Breast epithelium (tissue), 4 donors: ENCODE results near the gene SLC30A1. TPM values are rescaled to one million over a fixed set of nuclear protein-coding genes. Genes with fewer than 3 reads are reported as not detected.

ENCODE experiments used
- DNase-seq, 2 donors: peaks; one replicate each; pipeline ENCODE4 v3.0.0-alpha.2; 2019; ENCODE audit warnings: low spot score in 2 of 2
- H3K27ac ChIP-seq, 2 donors: fragments of 200-600 bp; sonication (generic) in 1 of 2; one replicate each; pipeline ENCODE4 v1.5.1; 2016 to 2019; ENCODE audit warnings: mild to moderate bottlenecking in 1 of 2
- H3K27me3 ChIP-seq, 2 donors: fragments of 200-600 bp; sonication (generic) in 1 of 2; one replicate each; pipeline versions ENCODE4 v1.5.1 to v1.6.0; 2017 to 2019; ENCODE audit warnings: control low read depth in 1 of 2, mild to moderate bottlenecking in 1 of 2
- H3K36me3 ChIP-seq: fragments of 200-600 bp; one replicate; pipeline ENCODE4 v1.5.1; 2019
- H3K4me1 ChIP-seq, 2 donors: fragments of 200-600 bp; sonication (generic); one replicate each; pipeline ENCODE4 v1.5.1; 2016 to 2019; ENCODE audit warnings: control low read depth in 1 of 2
- H3K4me3 ChIP-seq, 3 donors: fragments of 200-600 bp; sonication (generic); 1 replicate in 2 of 3; 2 replicates in 1 of 3; pipeline ENCODE4 v1.5.1; 2016 to 2019; ENCODE audit warnings: mild to moderate bottlenecking in 3 of 3, moderate library complexity in 2 of 3
- H3K9me3 ChIP-seq, 2 donors: fragments of 200-600 bp; sonication (generic) in 1 of 2; one replicate each; pipeline ENCODE4 v1.5.1; 2016 to 2019; ENCODE audit warnings: control low read depth in 1 of 2
- POLR2A ChIP-seq: fragments of 450-650 bp; IDR thresholded peaks from one replicate; pipeline ENCODE4 v1.6.1; 2016; ENCODE audit warnings: antibody characterized with exemption, mild to moderate bottlenecking, moderate library complexity
- POLR2AphosphoS5 ChIP-seq, 3 donors: sonication (generic); formaldehyde crosslinking; IDR thresholded peaks; one replicate each; pipeline ENCODE4 v1.6.1; 2017; ENCODE audit warnings: antibody characterized with exemption in 3 of 3
- intact Hi-C: fragments of 100-400 bp; cut with DNase I; formaldehyde crosslinking; loops from one replicate; pipeline ENCODE4 v1.15.1; 2023; ENCODE audit warnings: low total_unique reads
- total RNA-seq, 3 donors: library from RNA; depleted of rRNA; stranded (reverse); fragments of >200 nt; gene quantifications; one replicate each; pipeline ENCODE4 v1.1.0, GENCODE V29; 2016
- TF ChIP-seq, protein P1 (sequence below), 3 donors: fragments of 450-650 bp; IDR thresholded peaks; one replicate each; pipeline ENCODE4 v1.5.1; 2016 to 2017; ENCODE audit warnings: antibody characterized with exemption in 3 of 3, mild to moderate bottlenecking in 3 of 3, moderate library complexity in 3 of 3

Gene SLC30A1
- total RNA-seq, 3 donors from 2014 or later = 16.1 to 21.2 (median 16.3) TPM

- Histone ChIP-seq H3K4me1 (no peaks in the 10 kb centered on the region), H3K9me3 (no peaks in the 10 kb centered on the region), H3K36me3 (no peaks in the 10 kb centered on the region), H3K27me3 (no peaks in the 10 kb centered on the region), H3K27ac (no peak overlapping the region), H3K4me3 (no peak overlapping the region)
- no peak for TF ChIP-seq POLR2AphosphoS5 (IDR thresholded peaks at IDR 0.05)
- TF ChIP-seq, protein P1, sequence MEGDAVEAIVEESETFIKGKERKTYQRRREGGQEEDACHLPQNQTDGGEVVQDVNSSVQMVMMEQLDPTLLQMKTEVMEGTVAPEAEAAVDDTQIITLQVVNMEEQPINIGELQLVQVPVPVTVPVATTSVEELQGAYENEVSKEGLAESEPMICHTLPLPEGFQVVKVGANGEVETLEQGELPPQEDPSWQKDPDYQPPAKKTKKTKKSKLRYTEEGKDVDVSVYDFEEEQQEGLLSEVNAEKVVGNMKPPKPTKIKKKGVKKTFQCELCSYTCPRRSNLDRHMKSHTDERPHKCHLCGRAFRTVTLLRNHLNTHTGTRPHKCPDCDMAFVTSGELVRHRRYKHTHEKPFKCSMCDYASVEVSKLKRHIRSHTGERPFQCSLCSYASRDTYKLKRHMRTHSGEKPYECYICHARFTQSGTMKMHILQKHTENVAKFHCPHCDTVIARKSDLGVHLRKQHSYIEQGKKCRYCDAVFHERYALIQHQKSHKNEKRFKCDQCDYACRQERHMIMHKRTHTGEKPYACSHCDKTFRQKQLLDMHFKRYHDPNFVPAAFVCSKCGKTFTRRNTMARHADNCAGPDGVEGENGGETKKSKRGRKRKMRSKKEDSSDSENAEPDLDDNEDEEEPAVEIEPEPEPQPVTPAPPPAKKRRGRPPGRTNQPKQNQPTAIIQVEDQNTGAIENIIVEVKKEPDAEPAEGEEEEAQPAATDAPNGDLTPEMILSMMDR (IDR thresholded peaks at IDR 0.05) = no peak
- TF ChIP-seq POLR2A = no peak
- no peak for DNase-seq
- intact Hi-C loops = no loop called here
Measured at GRCh38 chr1:211532088-211532444, 46.9 kb downstream of the SLC30A1 start.

GRCh38 chr1:211531194-211532087 is 47.5 kb downstream of the SLC30A1 start:
- no peaks in the 10 kb centered on the region for H3K36me3 ChIP-seq
- no peaks in the 10 kb centered on the region for H3K9me3 ChIP-seq
- no peak for DNase-seq
- no peak overlapping the region for H3K27ac ChIP-seq
- no peaks in the 10 kb centered on the region for H3K27me3 ChIP-seq
- intact Hi-C loops = no loop called here
- TF ChIP-seq, protein P1 (IDR thresholded peaks at IDR 0.05) = no peak
- no peak for TF ChIP-seq POLR2A
- no peak for TF ChIP-seq POLR2AphosphoS5 (IDR thresholded peaks at IDR 0.05)
- H3K4me3 ChIP-seq = no peak overlapping the region
- H3K4me1 ChIP-seq = no peaks in the 10 kb centered on the region

- Histone ChIP-seq H3K27ac (no peak overlapping the region), H3K9me3 (no peaks in the 10 kb centered on the region), H3K36me3 (no peaks in the 10 kb centered on the region), H3K27me3 (no peaks in the 10 kb centered on the region), H3K4me1 (no peaks in the 10 kb centered on the region), H3K4me3 (no peak overlapping the region)
- no peak for DNase-seq
- intact Hi-C loops = no loop called here
- no peak for TF ChIP-seq POLR2A
- no peak for TF ChIP-seq POLR2AphosphoS5 (IDR thresholded peaks at IDR 0.05)
- TF ChIP-seq, protein P1 (IDR thresholded peaks at IDR 0.05) = no peak
Measured at GRCh38 chr1:211530102-211530501, 48.9 kb downstream of the SLC30A1 start.

DNA sequence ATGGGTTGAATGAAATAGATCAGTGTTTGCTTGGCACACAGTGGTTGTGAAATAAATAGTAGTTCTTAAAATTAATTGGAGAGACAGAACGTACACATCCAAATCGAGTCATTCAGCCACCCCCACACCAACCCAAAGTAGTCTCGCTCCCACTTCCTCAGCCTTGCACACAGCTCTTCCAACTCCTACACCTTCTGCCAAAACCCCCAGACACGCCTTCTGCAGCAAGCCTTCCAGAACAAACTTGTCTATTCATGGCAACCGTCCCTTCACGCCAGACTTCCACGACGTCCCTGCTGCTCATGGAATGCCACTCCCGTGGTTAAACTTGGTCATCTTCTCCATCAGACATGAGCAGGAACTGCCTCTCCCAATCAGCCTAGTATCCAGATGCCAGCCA is 49.5 kb downstream of the SLC30A1 start:
- no peaks in the 10 kb centered on the region for H3K4me1 ChIP-seq
- TF ChIP-seq POLR2AphosphoS5 (IDR thresholded peaks at IDR 0.05) = no peak
- TF ChIP-seq POLR2A = no peak
- TF ChIP-seq, protein P1 (IDR thresholded peaks at IDR 0.05) = no peak
- no peaks in the 10 kb centered on the region for H3K27me3 ChIP-seq
- H3K9me3 ChIP-seq = no peaks in the 10 kb centered on the region
- no peak overlapping the region for H3K27ac ChIP-seq
- intact Hi-C loops = no loop called here
- H3K36me3 ChIP-seq = no peaks in the 10 kb centered on the region
- peak in 1 of 2 donors; percentile 32 for DNase-seq
- H3K4me3 ChIP-seq = no peak overlapping the region

DNA sequence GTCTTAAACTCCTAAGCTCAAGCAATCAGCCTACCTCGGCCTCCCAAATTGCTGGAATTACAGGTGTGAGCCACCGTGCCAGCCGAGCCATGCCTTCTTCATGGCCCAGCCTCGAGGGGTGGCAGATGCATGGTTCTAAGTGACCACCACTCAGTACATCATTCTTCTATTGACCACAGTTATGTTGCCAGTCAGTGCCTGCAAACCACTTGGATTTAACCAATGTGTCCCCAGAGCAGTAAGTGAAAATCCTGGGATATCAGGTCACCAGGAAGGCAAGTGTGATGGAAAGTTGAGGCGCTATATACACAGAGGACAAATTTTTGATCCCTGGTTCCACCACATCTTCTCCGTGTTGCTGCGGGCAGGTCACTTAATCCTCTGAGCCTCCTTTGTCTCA is 50.0 kb downstream of the SLC30A1 start:
- Histone ChIP-seq H3K4me3 (no peak overlapping the region), H3K36me3 (no peaks in the 10 kb centered on the region), H3K27me3 (no peaks in the 10 kb centered on the region), H3K27ac (no peak overlapping the region), H3K9me3 (no peaks in the 10 kb centered on the region), H3K4me1 (no peaks in the 10 kb centered on the region)
- intact Hi-C loops = no loop called here
- TF ChIP-seq, protein P1 (IDR thresholded peaks at IDR 0.05) = no peak
- DNase-seq = no peak
